SK-N-SH (cell line): ENCODE data around the gene RDH16.

Source experiments
- CHD2 ChIP-seq: fragments of 150-350 bp; IDR thresholded peaks from 2 replicates; pipeline ENCODE4 v1.6.1; 2018; ENCODE audit warnings: low read length; ENCODE audit not compliant: partially characterized antibody
- GATA2 ChIP-seq: sonication (generic); formaldehyde crosslinking; IDR thresholded peaks from 2 replicates; pipeline ENCODE4 v1.5.0; 2020; ENCODE audit warnings: mild to moderate bottlenecking, missing genetic modification reagents
- RAD21 ChIP-seq: IDR thresholded peaks from 2 replicates; pipeline ENCODE4 v1.6.1; 2012; ENCODE audit warnings: mild to moderate bottlenecking, low read length
- RFX5 ChIP-seq: IDR thresholded peaks from 2 replicates; pipeline ENCODE4 v1.6.1; 2012; ENCODE audit warnings: mild to moderate bottlenecking, improper control_type of control experiment, low read length
- SIN3A ChIP-seq: IDR thresholded peaks from 2 replicates; pipeline ENCODE4 v1.6.1; 2012; ENCODE audit warnings: low read depth, mild to moderate bottlenecking, low read length, moderate library complexity, borderline replicate concordance
- SMC3 ChIP-seq: IDR thresholded peaks from 2 replicates; pipeline ENCODE4 v1.6.1; 2012; ENCODE audit warnings: low read depth, low read length, improper control_type of control experiment
- TCF12 ChIP-seq: IDR thresholded peaks from 2 replicates; pipeline ENCODE4 v1.4.0; 2012
- TF ChIP-seq, protein P1 (sequence below): fragments of 200-600 bp; sonication (generic); IDR thresholded peaks from 2 replicates; pipeline ENCODE4 v1.6.1; 2017; ENCODE audit warnings: antibody characterized with exemption, mild to moderate bottlenecking, moderate library complexity

DNA sequence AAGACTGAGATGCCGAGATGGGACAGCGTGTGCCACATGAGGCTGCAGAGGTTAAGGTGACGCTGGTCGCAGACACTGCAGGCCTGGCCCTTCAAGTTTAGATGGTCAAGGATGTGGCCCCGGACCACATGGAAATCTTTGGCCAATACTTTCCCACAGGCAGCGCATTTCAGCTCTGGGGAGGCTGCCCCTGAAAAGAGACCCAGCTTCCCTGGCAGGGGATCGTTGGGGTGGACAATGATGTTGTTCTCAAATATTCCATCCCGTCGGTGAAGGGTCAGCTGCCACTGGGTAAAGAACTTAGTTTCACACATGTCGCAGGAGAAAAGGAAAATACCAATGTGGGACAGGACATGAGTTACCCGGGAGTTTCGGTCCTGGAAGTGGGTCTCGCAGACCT is 46.0 kb upstream of the RDH16 start:
- TF ChIP-seq RAD21: no peak
- TF ChIP-seq, protein P1, sequence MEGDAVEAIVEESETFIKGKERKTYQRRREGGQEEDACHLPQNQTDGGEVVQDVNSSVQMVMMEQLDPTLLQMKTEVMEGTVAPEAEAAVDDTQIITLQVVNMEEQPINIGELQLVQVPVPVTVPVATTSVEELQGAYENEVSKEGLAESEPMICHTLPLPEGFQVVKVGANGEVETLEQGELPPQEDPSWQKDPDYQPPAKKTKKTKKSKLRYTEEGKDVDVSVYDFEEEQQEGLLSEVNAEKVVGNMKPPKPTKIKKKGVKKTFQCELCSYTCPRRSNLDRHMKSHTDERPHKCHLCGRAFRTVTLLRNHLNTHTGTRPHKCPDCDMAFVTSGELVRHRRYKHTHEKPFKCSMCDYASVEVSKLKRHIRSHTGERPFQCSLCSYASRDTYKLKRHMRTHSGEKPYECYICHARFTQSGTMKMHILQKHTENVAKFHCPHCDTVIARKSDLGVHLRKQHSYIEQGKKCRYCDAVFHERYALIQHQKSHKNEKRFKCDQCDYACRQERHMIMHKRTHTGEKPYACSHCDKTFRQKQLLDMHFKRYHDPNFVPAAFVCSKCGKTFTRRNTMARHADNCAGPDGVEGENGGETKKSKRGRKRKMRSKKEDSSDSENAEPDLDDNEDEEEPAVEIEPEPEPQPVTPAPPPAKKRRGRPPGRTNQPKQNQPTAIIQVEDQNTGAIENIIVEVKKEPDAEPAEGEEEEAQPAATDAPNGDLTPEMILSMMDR: no peak
- TF ChIP-seq SIN3A: no peak
- no peak for TF ChIP-seq CHD2
- TF ChIP-seq SMC3: no peak
- no peak for TF ChIP-seq RFX5
- no peak for TF ChIP-seq GATA2 (CRISPR knock-in tag)
- TF ChIP-seq TCF12: no peak
